ENCODE results near the gene LTK.

The LTK gene

DNA sequence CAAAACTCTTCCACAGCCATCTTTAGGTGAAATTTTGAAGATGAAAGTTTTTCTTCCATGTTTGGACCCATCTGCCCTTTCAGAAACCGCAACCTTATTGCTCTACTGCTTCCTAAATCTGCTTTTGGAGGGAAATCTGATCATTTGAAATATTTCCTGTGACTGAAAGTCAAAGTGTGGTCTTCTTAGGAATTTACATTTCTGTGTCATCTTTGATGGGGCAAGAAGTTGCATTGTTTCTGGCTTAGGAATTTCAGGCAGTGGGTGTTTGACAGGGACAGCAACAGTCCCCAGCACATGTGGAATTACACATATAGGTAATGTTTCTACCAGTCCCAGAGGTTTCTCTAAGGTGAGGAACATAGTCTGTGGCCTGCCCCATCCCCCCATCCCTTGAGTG is 40.1 kb upstream of the LTK start:
- TF ChIP-seq EP300 (IDR thresholded peaks at IDR 0.05; ENCODE audit: borderline replicate concordance) (no peak), CREB1 (IDR thresholded peaks at IDR 0.05; ENCODE audit: low read depth) (no peak), FOXM1 (IDR thresholded peaks at IDR 0.05; ENCODE audit: borderline replicate concordance, low read depth) (no peak), RAD21 (IDR thresholded peaks at IDR 0.05; ENCODE audit: low read depth) (no peak), EGR1 (IDR thresholded peaks at IDR 0.05) (no peak), YY1 (IDR thresholded peaks at IDR 0.05; ENCODE audit: low read depth) (no peak), CEBPB (IDR thresholded peaks at IDR 0.05) (no peak)
- TF ChIP-seq, protein P1, sequence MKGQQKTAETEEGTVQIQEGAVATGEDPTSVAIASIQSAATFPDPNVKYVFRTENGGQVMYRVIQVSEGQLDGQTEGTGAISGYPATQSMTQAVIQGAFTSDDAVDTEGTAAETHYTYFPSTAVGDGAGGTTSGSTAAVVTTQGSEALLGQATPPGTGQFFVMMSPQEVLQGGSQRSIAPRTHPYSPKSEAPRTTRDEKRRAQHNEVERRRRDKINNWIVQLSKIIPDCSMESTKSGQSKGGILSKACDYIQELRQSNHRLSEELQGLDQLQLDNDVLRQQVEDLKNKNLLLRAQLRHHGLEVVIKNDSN (IDR thresholded peaks at IDR 0.05): no peak

DNA sequence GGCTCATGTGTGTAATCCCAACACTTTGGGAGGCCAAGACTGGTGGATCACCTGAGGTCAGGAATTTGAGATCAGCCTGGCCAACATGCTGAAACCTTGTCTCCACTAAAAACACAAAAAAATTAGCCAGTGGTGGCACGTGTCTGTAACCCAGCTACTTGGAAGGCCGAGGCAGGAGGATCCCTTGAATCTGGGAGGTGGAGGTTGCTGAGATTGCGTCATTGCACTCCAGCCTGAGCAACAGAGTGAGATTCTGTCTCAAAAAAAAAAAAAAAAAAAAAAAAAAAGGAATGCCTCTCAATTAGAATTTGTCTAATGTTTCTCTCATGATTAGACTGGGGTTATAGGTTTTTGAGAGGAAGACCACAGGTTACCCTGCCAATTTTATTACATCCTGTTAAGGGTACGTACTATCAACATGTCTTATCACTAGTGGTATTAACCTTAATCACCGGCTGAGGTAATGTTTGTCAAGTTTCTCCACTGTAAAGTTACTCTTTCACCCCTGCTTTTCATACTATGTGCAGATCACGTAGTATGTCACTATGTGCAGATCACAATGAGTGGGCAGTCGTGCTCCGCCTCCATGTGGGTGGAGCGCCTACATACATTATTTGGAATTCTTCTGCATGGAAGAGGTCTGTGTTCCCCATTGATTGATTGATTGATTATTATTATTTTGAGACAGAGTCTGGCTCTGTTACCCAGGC is 36.6 kb upstream of the LTK start:
- TF ChIP-seq EGR1 (IDR thresholded peaks at IDR 0.05) (no peak), RAD21 (IDR thresholded peaks at IDR 0.05; ENCODE audit: low read depth) (no peak), CEBPB (IDR thresholded peaks at IDR 0.05) (peak; percentile 58)

DNA sequence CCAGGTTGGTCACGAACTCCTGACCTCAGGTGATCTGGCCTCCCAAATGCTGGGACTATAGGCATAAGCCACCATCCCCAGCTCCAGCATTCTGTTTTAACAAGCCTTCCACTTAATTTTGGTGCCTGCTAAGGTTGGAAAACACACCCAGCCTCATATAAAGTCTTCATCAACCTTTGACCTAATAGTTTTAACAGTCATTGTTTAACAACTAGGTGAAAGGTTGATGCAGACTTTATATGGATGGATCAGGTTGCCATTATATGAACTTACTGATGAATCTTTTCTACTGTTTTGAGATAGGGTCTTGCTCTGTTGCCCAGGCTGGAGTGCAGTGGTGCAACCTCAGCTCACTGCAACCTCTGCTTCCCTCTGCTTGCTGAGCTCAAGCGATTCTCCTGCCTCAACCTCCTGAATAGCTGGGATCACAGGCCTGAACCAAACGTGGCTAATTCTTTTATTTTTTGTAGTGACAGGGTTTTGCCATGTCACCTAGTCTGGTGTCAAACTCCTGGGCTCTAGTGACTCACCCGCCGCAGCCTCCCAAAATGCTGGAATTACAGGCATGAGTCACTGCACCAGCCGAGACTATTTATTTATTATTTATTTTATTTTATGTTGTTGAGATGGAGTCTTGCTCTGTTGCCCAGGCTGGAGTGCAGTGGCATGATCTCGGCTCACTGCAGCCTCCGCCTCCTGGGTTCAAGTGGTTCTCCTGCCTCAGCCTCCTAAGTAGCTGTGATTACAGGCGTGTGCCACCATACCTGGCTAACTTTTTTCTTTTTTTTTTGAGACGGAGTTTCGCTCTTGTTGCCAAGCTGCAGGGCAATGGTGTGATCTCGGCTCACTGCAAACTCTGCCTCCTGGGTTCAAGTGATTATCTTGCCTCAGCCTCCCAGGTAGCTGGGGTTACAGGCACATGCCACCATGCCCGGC is 33.5 kb upstream of the LTK start:
- TF ChIP-seq EP300 (IDR thresholded peaks at IDR 0.05; ENCODE audit: borderline replicate concordance): no peak
- TF ChIP-seq, protein P1 (IDR thresholded peaks at IDR 0.05): no peak
- TF ChIP-seq, protein P2, sequence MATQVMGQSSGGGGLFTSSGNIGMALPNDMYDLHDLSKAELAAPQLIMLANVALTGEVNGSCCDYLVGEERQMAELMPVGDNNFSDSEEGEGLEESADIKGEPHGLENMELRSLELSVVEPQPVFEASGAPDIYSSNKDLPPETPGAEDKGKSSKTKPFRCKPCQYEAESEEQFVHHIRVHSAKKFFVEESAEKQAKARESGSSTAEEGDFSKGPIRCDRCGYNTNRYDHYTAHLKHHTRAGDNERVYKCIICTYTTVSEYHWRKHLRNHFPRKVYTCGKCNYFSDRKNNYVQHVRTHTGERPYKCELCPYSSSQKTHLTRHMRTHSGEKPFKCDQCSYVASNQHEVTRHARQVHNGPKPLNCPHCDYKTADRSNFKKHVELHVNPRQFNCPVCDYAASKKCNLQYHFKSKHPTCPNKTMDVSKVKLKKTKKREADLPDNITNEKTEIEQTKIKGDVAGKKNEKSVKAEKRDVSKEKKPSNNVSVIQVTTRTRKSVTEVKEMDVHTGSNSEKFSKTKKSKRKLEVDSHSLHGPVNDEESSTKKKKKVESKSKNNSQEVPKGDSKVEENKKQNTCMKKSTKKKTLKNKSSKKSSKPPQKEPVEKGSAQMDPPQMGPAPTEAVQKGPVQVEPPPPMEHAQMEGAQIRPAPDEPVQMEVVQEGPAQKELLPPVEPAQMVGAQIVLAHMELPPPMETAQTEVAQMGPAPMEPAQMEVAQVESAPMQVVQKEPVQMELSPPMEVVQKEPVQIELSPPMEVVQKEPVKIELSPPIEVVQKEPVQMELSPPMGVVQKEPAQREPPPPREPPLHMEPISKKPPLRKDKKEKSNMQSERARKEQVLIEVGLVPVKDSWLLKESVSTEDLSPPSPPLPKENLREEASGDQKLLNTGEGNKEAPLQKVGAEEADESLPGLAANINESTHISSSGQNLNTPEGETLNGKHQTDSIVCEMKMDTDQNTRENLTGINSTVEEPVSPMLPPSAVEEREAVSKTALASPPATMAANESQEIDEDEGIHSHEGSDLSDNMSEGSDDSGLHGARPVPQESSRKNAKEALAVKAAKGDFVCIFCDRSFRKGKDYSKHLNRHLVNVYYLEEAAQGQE (IDR thresholded peaks at IDR 0.05; ENCODE audit: low read depth): no peak

DNA sequence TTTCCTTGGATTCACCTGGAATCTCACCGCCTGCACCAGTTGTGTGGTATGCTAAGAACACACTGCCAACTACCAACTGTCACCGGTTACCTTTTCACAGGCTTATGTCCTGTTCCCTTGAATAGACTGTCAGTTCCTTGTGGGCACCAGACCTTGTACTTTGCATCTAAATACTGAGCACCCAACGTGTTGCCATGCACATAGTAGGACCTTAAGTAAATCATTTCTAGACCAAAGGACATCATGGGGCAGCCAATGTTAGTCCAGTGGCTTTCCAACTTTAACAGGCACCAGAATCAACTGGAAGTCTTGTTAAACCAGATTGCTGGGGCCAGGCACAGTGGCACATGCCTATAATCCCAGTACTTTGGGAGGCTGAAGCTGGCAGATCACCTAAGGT is 31.6 kb upstream of the LTK start:
- TF ChIP-seq EGR1 (IDR thresholded peaks at IDR 0.05) (no peak), TCF12 (IDR thresholded peaks at IDR 0.05; ENCODE audit: low read depth) (no peak), RAD21 (IDR thresholded peaks at IDR 0.05; ENCODE audit: low read depth) (no peak), FOXM1 (IDR thresholded peaks at IDR 0.05; ENCODE audit: borderline replicate concordance, low read depth) (no peak), NFIC (IDR thresholded peaks at IDR 0.05) (no peak), EP300 (IDR thresholded peaks at IDR 0.05; ENCODE audit: borderline replicate concordance) (no peak), TEAD4 (IDR thresholded peaks at IDR 0.05) (no peak), CREB1 (IDR thresholded peaks at IDR 0.05; ENCODE audit: low read depth) (no peak), CEBPB (IDR thresholded peaks at IDR 0.05) (no peak), TAF1 (IDR thresholded peaks at IDR 0.05; ENCODE audit: low read depth) (no peak), YY1 (IDR thresholded peaks at IDR 0.05; ENCODE audit: low read depth) (no peak), ZBTB7A (IDR thresholded peaks at IDR 0.05; ENCODE audit: low read depth) (no peak)
- TF ChIP-seq, protein P3, sequence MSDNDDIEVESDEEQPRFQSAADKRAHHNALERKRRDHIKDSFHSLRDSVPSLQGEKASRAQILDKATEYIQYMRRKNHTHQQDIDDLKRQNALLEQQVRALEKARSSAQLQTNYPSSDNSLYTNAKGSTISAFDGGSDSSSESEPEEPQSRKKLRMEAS (IDR thresholded peaks at IDR 0.05): no peak
- TF ChIP-seq, protein P2 (IDR thresholded peaks at IDR 0.05; ENCODE audit: low read depth): no peak
- TF ChIP-seq, protein P1 (IDR thresholded peaks at IDR 0.05): no peak

DNA sequence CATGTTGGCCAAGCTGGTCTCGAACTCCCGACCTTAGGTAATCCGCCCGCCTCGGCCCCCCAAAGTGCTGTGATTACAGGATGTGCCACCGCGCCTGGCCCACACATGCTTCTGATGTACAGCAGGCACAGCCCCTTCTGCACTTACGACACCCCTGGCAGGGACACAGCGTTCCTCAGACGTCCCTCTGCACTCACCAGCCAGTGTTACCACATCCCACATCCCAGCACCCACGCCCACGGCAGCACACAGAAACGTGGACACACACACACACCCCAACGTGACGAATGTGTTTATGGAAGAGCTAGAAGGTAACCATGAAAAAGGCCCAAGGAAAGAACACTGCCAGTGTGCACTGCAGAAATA is 31.0 kb upstream of the LTK start:
- TF ChIP-seq TAF1 (IDR thresholded peaks at IDR 0.05; ENCODE audit: low read depth) (no peak), EGR1 (IDR thresholded peaks at IDR 0.05) (no peak), YY1 (IDR thresholded peaks at IDR 0.05; ENCODE audit: low read depth) (no peak), TEAD4 (IDR thresholded peaks at IDR 0.05) (no peak), CREB1 (IDR thresholded peaks at IDR 0.05; ENCODE audit: low read depth) (no peak), EP300 (IDR thresholded peaks at IDR 0.05; ENCODE audit: borderline replicate concordance) (no peak), NFIC (IDR thresholded peaks at IDR 0.05) (no peak), CEBPB (IDR thresholded peaks at IDR 0.05) (no peak), ZBTB7A (IDR thresholded peaks at IDR 0.05; ENCODE audit: low read depth) (no peak), TCF12 (IDR thresholded peaks at IDR 0.05; ENCODE audit: low read depth) (no peak), FOXM1 (IDR thresholded peaks at IDR 0.05; ENCODE audit: borderline replicate concordance, low read depth) (no peak)
- TF ChIP-seq, protein P1 (IDR thresholded peaks at IDR 0.05): no peak
- TF ChIP-seq, protein P3 (IDR thresholded peaks at IDR 0.05): no peak

All from Ishikawa (cell line).